T-helper 1 cell treated with Interleukin-12 subunit alpha and Interleukin-12 subunit beta and Interleukin-4 antibody, amounts not matched to agents 30 ng/mL and 1 ng/mL, for 36 hours (primary cell): Measurements from ENCODE around the gene NIP7. TPM values are rescaled to one million over a fixed set of nuclear protein-coding genes. Genes with fewer than 3 reads are reported as not detected.

Experiments used
- intact Hi-C: fragments of 100-400 bp; cut with micrococcal nuclease; formaldehyde crosslinking; loops from one replicate; pipeline ENCODE4 v1.15.1; 2024
- total RNA-seq: library from RNA; stranded (reverse); gene quantifications from 2 replicates; pipeline ENCODE4 v1.2.3, GENCODE V29; 2022

Gene NIP7
- total RNA-seq, 1 donor from 2014 or later, result 46.2 TPM

DNA sequence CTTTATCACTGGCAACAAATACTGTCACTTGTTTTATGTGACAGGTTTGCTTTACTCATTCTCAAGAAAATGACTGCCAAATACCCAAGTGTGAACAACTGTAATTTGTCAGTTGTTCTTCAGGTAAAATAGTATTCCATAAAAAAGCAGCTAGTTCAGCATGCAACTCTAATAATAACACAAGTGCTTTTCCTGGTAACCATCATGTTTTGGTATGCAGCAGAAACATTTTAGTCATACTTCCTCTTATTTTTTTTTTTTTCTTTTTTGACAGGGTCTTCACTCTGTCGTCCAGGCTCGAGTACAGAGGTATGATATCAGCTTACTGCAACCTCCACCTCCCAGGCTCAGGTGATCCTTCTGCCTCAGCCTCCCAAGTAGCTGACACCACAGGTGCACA lies 41.7 kb downstream of the NIP7 start:
- intact Hi-C loops, result no loop called here

DNA sequence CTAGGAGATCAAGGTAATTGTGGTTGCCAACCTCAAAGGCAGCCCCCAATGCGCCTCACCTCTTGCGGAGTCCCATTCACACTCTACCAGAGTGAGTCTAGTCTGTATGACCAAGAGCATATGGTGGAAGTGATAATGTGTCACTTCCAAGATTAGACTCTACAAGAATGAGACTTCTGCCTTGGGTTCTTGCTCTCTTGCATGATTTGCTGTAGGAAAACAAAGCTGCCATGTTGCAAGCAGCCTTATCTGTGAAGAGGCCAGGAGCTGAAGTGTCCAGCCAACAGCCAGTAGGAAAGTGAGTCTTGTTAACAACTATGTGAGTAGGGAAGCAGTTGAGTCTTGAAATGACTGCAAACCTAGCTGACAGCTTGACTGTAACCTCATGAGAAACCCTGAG lies 42.8 kb downstream of the NIP7 start:
- intact Hi-C loops, result no loop called here

DNA sequence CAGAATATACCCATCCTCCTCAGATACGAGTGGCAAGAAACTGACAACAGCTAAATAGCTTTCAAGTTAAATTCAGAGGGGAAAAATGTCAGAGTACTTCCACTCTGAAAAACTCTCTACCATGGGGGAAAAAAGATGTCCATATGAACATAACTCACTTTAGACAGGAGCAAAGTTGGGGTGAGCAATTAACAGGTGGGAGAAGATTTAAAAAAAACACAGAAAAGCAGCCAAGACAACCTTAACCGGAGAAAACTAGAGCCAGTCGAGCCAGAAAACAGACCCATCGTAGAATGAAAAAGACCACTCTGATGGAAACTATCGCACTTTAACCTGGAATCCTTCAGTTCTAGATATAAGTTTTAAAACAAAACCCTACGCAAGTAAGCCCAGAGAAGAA lies 45.4 kb downstream of the NIP7 start:
- intact Hi-C loops, result loop anchor here (1.0 to 5.0 kb wide), 5 partner anchors 46 to 369 kb away; partner anchors contain the start of genes COG8, NIP7, NOB1 and PDF

DNA sequence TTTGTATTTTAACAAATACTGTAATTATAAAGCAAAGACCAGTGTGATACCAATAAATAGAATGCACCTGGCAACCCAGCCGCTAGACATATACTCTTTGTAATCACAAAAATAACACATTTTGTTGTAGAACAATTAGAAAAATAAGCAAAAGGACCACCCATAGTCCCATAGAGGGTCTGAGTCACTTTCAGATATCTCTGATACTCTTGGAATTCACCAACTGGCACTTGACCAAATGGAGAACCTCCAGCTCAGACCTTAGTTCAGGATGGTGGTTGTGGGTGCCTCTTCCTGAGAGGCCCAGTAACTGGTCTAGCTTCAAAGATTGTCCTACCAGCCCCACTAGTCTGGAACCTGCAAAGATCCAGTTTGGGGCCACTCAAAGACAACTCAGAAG lies 47.0 kb downstream of the NIP7 start:
- intact Hi-C loops, result loop anchor here (1.0 to 5.0 kb wide), 6 partner anchors 10 to 340 kb away; partner anchors contain the start of genes CHTF8, CYB5B, NFAT5 and NQO1

Other genes with a start within 250 kb of the NIP7 start
- gene HAS3, start 234.1 kb upstream of the NIP7 start, total RNA-seq, result 0.59 and 0.61 TPM in 2 replicates
- 119 and 130 TPM in 2 replicates for gene CHTF8, start 207.2 kb upstream of the NIP7 start, total RNA-seq
- gene UTP4, start 207.1 kb upstream of the NIP7 start, total RNA-seq, result 57.2 and 57.9 TPM in 2 replicates
- 18.5 and 19.3 TPM in 2 replicates for gene SNTB2, start 152.6 kb upstream of the NIP7 start, total RNA-seq
- 38.6 and 40.1 TPM in 2 replicates for gene VPS4A, start 28.4 kb upstream of the NIP7 start, total RNA-seq
- 12.0 and 12.8 TPM in 2 replicates for gene PDF, start 9.2 kb upstream of the NIP7 start, total RNA-seq
- 35.0 and 35.8 TPM in 2 replicates for gene COG8, start 208 bp upstream of the NIP7 start, total RNA-seq
- gene TMED6, start 12.0 kb downstream of the NIP7 start, total RNA-seq, result 2.4 and 3.3 TPM in 2 replicates
- 46.1 and 56.7 TPM in 2 replicates for gene TERF2, start 46.2 kb downstream of the NIP7 start, total RNA-seq
- gene CYB5B, start 84.8 kb downstream of the NIP7 start, total RNA-seq, result 160 and 173 TPM in 2 replicates
- gene NFAT5, start 226.2 kb downstream of the NIP7 start, total RNA-seq, result 40.1 and 41.3 TPM in 2 replicates